DOHH2 (cell line): Measurements from ENCODE around the gene LRRC23.

Source experiments
- EZH2phosphoT487 ChIP-seq: fragments of 200-600 bp; sonication (generic); IDR thresholded peaks from 2 replicates; pipeline ENCODE4 v1.6.1; 2017; ENCODE audit warnings: borderline replicate concordance, mild to moderate bottlenecking, antibody characterized with exemption, low read length, moderate library complexity, mixed read lengths
- TF ChIP-seq, protein P1 (sequence below): fragments of 200-600 bp; sonication (generic); IDR thresholded peaks from one replicate; pipeline ENCODE4 v1.5.1; 2014; ENCODE audit warnings: antibody characterized with exemption, mild to moderate bottlenecking, low read depth, low read length; ENCODE audit not compliant: poor library complexity, severe bottlenecking

GRCh38 chr12:6936194-6936635 lies 31.6 kb downstream of the LRRC23 start:
- TF ChIP-seq EZH2phosphoT487, result no peak
- TF ChIP-seq, protein P1, sequence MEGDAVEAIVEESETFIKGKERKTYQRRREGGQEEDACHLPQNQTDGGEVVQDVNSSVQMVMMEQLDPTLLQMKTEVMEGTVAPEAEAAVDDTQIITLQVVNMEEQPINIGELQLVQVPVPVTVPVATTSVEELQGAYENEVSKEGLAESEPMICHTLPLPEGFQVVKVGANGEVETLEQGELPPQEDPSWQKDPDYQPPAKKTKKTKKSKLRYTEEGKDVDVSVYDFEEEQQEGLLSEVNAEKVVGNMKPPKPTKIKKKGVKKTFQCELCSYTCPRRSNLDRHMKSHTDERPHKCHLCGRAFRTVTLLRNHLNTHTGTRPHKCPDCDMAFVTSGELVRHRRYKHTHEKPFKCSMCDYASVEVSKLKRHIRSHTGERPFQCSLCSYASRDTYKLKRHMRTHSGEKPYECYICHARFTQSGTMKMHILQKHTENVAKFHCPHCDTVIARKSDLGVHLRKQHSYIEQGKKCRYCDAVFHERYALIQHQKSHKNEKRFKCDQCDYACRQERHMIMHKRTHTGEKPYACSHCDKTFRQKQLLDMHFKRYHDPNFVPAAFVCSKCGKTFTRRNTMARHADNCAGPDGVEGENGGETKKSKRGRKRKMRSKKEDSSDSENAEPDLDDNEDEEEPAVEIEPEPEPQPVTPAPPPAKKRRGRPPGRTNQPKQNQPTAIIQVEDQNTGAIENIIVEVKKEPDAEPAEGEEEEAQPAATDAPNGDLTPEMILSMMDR, result no peak
